Ramos (cell line): ENCODE measurements around the gene SLC12A8.

Experiments used
- in situ Hi-C: fragments of 300-500 bp; cut with MboI; formaldehyde crosslinking; loops from one replicate; pipeline ENCODE4 v1.14.3; 2022; ENCODE audit warnings: low sequenced_read_pairs; ENCODE audit not compliant: unreplicated experiment

Gene SLC12A8

DNA sequence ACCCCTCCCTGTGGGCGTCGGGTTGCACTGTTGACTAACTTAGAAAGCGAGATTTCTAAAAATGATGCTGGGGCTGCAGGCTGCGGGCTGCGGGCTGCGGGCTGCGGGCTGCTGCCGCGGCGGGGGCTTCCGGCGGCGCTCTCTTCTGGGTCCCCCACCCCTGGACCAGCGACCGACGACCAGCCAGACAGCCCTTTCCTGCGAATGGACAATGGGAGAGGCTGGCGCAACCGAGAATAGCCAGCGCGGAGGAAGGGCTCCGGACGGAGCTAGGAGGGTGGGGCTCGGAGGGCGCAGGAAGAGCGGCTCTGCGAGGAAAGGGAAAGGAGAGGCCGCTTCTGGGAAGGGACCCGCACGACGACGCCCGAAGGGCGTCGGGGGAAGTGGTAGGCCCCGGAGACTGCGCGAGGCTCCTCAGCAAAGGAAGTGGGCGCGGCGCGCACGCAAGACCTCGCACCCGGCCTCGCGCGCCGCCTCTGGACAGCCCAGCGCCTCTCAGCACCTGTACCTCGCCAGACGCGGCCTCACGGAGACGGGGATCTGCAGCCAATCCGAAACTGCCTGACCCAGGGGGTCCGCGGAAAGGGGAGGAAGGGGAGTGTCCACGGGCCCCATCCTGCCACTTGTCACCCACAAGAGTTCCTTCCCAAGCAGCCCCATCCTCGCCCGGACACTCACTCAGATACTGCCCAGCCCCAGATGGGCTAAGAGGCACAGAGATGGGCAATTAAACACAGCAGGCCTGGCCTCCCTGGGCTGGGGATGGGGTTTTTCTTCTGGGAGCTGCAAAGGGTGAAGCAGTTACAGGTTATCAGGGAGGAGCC lies 70.7 kb downstream of the SLC12A8 start:
- in situ Hi-C loops, result no loop called here

DNA sequence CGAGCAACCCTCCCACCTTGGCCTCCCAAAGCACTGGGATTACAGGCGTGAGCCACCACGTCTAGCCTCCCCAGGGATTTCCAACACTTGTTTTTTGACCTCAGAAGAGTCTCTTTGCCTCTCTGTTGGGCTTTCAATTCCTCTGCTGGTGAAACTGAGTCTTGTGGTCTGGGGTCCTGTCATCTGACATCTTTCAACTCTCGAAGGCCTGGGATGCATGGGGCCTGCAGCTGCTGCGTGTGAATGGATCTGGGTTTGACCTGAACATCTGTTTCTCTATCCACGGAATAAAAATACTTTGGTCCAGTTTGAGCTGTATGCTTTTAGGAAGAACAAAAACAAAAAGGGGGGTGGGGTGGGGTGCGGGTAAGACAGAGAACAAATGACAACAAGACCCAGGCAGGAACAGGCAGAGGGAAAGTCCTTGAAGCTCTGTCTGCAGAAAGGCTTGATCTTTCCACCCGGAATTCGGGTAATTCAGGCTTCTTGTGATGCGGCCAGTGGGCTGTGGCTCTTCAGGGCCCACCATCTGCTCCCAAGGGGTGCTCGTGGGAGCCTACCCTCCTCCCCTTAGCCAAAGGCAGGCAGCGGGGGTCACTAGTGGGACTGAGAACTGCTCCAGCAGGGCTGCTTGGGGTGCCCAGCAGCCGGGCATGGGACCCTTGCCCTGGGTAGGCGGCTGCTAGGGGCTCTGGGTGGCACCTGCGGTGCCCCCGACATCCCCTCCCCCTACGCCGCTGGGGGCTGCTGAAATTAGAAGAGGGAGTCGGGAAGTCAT lies 71.5 kb downstream of the SLC12A8 start:
- in situ Hi-C loops, result no loop called here

DNA sequence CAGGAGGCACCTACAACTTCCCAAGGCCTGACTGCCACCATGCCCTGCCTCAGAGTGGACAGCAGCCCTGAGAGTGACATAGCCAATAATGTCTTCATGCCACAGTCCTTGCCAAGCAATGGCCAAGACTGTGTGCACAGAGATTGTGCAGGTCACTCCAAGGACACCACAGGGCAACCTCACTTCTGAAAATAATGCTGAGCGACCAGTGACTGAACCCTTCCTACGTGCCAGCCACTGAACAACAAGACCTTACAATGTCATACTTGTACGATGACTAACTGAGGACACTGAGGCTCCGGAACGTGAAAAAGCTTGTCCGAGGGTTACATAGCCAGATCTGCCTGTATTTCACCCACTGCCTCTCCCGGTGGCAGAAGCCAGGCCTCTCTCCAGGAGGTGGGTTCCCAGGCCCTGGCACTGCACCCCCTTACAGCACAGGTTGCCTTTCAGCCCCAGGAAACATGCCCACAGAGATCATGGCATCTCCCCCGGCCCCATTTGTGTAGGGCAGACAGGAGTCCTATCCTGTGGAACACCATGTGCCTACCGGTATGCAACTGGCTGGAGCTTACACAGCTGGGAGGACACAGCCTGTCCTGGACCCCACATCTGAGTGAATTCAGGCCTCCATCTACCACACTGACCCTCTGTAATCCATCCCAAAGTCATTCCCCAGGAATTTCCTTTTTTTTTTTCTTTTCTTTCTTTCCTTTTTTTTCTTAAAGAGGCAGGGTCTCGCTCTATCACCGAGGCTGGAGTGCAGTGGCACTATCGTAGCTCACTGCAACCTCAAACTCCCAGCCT lies 72.3 kb downstream of the SLC12A8 start:
- in situ Hi-C loops, result no loop called here

DNA sequence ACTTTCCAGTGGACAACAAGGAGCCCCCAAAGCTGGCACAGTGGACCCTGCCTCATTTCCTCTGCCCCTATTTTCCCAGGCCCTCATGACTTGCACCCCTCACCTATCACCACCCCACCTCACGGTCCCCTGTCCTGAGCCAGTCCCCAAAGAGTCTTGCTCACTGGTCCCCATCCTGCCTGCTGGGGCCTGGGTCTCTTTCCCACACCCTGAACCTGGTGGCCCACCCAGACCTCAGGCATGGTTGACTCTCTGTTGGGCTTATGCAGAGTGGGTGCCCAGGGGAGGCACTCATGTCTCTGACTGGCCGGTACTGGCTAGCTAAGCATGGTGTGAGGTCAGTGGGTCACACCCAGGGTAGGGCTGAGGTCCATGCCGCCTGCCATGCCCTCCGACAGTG lies 73.2 kb downstream of the SLC12A8 start:
- in situ Hi-C loops, result no loop called here

DNA sequence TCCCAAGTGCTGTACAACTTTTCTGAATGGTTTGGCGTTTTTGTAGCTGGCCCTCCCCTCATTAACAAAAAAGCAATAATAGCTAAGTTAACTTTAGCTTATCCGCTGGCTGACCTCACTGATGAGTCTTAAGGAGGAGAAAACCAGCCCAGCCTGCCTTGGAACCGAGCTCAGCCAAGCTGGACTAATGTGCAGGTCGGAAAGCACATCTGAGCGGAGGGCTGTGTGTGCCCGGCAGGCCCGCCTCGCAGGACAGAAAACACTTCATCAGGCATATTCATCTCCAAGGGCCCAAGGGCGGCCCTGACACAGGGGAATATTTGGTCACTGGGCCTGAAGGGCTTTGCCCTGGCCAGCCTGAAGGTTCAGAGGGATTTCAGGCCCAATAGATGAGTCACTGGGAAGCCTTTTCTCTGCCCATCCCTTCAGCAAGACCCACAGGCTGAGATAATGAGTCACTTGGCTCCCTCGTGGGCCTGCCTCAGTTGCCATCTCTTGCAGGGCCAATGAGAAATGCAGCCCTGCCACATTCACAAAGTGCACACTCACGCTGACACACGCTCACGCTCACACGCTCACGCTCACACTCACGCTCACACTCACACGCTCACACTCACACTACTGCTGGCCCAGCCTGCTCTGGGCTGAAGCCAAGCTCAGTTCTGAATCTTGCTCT lies 75.1 kb downstream of the SLC12A8 start:
- in situ Hi-C loops, result no loop called here

DNA sequence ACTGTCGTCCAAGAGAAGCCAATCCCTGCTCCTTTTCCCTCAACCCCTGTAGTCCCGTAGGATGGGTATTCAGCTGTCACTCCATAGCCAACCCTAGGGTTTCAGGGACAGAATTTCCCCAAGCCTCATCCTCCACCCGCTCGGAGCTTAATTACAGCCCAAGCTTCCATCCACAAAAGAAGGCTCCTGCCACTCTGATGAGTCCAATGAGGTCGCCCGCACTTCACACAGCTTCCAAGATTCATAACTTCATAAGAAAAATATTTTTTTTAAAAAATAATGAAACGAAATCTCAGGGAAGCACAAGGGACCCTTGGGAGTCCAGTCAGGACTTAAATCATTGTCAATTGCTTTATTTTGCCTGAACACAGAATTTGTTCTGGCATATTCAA lies 75.6 kb downstream of the SLC12A8 start:
- in situ Hi-C loops, result no loop called here

DNA sequence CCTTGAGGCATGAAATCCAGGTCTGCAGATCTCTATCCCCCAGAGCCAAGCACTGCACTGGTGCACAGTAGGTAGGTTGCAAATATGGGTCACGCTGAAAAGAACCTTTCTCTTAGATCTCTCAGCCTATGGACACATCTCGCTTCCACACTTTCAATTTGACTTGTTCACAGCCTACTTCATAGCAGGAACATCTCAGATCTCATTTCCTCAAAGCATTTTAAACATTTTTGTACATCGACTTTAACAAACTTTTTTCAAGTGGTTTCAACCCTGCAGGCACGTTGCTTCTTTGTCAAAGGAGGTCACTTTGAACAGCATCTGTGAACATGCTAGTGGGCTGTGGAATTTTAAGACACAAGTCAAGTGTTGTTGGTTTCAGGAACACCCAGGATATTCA lies 76.0 kb downstream of the SLC12A8 start:
- in situ Hi-C loops, result no loop called here

DNA sequence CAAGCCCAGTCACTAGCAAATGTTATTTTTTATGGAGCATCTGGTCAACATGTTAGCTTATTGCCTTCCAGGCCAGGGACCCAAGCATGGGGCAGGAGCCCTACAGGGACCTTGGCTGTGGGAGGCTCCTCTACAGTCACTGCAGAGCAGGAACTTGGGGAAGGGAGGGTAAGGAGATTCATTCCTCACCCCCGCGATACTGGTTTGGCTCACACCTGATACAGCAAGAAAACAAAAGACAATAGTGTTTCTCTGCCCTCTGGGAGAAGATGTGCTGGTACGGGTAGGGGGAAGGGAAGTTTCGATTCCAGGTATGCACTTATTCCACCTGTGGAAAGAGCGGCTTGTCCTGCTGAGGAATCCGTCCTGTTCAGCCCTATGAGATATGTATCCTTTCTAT lies 77.6 kb downstream of the SLC12A8 start:
- in situ Hi-C loops, result no loop called here

DNA sequence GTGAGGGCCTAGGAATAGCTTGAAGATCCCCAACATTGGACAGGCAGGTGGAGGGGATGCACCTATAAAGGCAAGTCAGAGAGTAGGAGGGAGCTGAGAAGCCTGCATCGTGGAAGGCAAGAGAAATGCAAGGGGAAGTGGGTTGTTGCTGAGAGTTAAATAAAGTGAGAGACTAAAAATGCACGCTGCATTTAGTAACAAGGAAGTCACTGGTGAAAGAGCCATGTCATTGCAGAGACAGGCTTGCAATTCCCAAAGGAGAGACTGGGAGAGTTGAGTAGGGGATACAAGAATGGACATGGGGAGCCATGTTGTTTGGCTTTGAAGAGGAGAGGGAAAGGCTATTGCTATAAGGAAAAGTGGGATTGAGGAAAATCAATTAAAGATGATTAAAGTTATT lies 79.7 kb downstream of the SLC12A8 start:
- in situ Hi-C loops, result no loop called here

DNA sequence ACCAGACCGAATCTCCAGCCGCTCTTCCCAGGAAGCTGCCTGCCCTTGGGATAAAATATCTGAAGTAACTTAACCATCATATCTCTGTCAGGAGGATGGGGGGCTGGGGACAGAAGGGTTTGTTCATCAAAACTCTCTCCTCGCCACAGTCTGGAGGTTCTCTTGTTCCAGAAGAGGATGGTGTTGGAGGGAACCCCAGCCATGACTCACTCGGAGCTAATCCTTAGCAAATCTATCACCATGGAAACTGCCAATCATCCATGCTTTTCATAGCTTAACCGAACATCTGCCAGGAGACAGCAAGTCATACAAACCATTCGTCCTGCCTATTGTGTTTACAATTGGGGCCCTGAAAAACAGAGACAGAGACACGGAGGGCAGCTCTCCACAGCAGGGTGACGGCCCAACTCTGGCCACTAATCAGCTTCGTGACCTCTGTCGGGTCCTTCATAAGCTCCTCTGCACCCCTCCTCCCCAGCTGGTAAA lies 83.0 kb downstream of the SLC12A8 start:
- in situ Hi-C loops, result no loop called here

DNA sequence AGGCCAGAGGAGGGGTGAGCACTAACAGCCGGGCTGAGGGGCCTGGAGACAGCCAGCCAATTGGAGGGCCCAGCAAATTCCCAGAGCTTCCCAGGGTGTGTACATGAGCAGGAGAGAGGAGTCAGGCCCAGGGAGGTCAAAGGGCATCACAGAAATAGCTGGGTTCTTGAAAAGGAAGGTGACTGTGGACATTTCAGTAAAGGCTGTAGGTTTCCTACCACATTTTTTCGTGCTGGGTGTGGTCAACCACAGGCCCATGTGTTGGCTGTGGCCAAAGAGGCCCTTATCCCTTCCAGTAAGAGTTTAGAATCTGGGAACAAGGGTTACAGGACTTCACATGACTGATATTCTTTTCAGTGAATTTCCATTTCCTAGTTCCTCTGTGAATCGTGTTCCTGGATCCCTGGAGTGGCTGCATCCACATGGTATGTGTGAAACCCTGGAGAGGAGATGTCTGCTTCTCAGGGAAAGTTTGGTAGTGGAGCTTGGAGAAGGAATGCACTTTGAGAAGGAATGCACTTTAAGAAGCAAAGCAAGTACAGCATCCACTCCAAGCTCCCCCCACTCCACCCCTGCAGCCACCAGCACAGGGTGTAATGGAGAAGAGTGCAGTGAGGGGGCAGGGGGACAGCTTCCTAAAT lies 83.6 kb downstream of the SLC12A8 start:
- in situ Hi-C loops, result no loop called here

DNA sequence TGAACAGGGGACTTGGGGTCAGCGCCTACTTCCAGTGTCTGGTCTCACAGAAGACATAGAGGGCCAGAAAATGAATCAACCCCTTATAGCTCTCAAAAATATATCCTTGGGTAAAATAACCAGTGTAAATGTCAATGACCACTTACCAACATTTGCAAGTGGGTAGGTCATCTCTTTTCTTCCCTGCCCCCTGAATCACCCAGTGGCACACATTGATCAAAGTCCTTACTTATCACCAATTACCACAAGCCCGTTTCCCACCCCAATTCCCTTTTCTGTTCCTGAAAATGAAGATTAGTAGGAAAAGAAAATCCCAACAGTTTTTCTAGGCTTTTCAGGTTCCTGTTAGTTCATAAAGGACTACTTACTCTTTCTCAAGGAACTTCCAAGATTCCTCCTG lies 86.2 kb downstream of the SLC12A8 start:
- in situ Hi-C loops, result no loop called here

DNA sequence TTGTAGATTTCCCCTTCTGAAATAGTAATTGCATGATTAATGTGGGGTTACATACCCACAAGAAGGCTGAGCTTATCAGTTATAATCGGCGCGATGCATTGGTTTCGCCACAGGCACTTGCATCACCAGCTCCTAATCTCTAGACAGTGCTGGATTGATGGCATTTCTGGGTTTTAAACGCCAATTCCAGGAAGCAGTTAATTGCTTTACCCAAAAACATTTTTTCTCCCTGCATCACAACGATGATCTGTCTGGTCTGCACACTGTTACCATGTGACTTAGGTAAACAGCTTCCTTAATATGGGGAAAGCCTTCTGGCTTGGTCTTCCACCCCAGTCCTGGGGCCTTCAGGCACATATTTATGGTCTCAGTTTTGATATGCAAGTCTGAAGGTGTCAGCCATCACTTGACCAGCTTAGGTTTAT lies 86.7 kb downstream of the SLC12A8 start:
- in situ Hi-C loops, result no loop called here

DNA sequence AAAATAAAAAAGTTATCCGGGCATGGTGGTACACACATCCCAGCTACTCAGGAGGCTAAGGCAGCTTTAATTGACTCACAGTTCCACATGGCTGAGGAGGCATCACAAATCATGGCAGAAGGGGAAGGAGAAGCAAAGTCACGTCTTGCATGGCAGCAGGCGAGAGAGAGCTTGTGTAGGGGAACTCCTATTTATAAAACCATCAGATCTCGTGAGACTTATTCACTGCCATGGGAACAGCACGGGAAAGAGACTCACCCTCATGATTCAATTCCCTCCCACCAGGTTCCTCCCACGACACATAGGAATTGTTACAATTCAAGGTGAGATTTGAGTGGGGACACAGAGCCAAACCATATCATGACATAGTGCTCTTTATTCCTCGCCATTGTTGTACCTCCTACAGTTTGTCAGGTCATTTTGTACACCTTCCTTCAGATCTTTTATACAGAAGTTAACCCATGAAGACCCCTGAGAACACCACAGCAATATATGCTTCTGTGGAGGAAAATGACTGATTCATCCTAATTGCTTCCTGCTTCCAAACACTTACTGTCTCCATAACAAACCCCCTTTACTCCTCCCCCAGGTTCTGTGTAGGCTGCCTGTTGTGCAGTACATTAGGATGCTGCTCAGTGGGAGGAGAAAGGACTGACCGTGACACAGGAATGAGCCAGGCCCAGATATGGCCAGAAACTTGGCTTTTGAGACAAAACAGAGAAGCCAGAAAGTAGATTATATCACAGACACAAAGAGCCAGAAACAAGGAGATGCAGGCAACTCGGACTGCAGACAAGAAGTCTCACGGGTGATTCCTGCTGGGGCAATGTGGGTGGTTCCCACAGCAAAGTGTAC lies 88.9 kb downstream of the SLC12A8 start:
- in situ Hi-C loops, result no loop called here

DNA sequence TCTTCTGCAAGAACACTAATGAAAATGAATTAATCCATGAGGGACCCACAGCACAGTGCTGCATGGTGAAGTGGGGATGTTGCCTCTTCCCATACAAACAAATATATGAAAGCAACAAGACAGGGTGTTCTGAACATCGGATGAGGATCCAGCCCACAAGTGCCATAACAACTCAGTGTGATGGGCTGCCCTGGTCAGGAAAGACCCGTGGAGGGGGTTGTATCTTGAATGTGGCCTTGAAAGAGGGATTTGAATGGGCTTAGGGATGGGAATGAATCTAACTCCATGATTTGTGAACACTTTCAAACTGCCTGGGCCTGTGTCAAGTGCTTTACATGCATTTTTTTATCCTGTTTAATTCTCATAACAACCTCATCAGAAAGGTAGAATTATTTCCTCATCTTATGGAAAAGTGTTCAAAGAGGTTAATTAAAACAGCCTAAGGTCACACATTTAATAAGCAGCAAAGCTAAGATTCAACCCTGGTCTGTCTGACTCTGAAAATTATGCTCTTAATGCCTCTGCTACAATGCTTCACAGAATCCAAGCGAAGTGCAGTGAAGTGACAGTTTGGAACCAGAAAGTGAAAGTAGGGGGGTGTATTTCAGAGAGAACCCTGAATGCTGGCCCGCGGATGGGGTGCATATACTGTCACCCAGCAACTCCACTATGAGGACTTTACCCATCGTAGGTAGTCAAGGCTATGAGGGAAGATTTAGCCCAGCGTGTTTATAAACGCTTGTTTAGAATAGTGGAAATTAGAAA lies 91.1 kb downstream of the SLC12A8 start:
- in situ Hi-C loops, result no loop called here

DNA sequence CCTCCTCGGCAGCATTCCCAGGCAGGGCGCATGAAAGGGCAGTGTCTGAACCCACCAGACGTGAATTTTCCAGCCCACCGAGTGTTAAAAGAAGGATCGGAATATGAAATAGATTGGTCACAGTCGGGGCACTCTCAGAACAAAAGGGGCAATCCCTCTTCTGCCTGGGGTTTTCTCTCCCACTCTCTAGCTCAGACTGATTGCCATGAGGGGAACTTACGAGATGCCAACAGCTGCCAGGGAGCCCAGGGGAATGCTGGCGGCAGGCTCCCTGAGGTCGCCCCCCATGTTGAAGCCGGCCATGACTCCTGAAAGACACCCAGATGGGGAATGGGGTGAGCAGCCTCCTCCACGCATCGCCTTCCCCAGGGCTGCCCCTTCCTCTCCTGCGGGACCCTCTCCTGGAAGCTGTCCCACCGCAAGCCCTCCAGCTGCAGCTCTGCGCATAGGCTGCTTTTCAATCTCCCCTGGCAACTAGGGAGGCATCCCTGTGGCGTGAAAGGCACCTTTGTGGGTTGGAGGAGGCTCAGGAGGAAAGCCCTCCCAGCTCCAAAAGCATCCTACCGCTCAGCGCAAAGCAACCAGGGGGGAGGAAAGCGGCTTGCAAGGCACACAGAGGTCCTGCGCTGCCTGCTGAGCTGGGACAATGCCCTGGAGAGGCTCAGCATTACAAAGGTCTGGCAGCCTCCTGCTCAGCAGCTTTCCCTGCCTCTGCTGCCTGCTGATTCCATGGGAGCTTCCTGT lies 92.0 kb downstream of the SLC12A8 start:
- in situ Hi-C loops, result no loop called here

DNA sequence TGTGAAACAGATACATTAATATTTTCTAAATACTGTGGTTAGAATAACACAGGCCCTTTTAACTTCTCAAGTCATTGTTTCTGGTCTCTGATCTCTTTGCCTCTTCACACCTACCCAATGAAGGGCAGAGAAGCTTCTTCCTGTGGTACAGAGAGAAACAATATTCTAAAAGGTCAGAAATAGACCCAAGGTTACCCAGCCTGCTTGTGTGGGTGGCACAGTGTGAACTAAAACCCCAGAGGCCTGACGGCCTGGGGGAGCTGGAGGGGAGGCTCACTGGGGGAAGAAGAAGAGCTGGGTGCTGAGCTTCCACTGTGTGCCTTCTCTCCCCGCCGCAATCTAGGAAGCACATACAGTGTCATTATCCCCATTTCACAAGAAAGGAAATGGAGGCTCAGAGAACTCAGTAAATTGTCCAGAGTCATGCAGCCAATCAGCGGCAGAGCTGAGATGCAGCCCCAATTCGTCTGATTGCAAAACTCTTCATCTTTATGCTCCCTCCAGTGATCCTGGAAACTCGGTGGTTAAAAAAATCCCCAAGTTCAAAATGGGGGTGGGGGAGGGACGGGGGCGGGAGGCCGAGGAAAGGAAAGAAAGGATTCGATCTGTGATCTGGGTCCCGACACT lies 92.7 kb downstream of the SLC12A8 start:
- in situ Hi-C loops, result no loop called here
